Neural progenitor cell (in vitro differentiated cells): ENCODE measurements around the gene CPN1. TPM values are rescaled to one million over a fixed set of nuclear protein-coding genes. Genes with fewer than 3 reads are reported as not detected.
A peak's percentile ranks its signal among the peaks of the same experiment; 100 is the strongest.

Source experiments
- DNase-seq: peaks from one replicate; pipeline ENCODE4 v3.0.0-alpha.2; 2016; ENCODE audit warnings: low spot score
- H2AFZ ChIP-seq: fragments of 200-600 bp; sonication (generic); replicated peaks from 2 replicates; pipeline ENCODE4 v1.6.1; 2016; ENCODE audit warnings: antibody characterized with exemption
- H3F3A ChIP-seq: fragments of 200-600 bp; sonication (generic); 2 replicates; pipeline ENCODE4 v1.6.1; 2016; ENCODE audit warnings: antibody characterized with exemption, low read depth
- H3K27ac ChIP-seq: fragments of 200-600 bp; sonication (generic); 2 replicates; pipeline ENCODE4 v1.5.1; 2016; ENCODE audit warnings: mild to moderate bottlenecking
- H3K27me3 ChIP-seq: fragments of 200-600 bp; sonication (generic); 2 replicates; pipeline ENCODE4 v1.6.1; 2016; ENCODE audit warnings: mild to moderate bottlenecking, moderate library complexity
- H3K36me3 ChIP-seq: fragments of 200-600 bp; sonication (generic); 2 replicates; pipeline ENCODE4 v1.5.1; 2016
- H3K4me1 ChIP-seq: fragments of 200-600 bp; sonication (generic); 2 replicates; pipeline ENCODE4 v1.6.1; 2016; ENCODE audit warnings: mixed run types
- H3K4me2 ChIP-seq: fragments of 200-600 bp; sonication (generic); 2 replicates; pipeline ENCODE4 v1.6.1; 2016
- H3K4me3 ChIP-seq: fragments of 200-600 bp; sonication (generic); 2 replicates; pipeline ENCODE4 v1.5.1; 2016
- H3K79me2 ChIP-seq: fragments of 200-600 bp; sonication (generic); 2 replicates; pipeline ENCODE4 v1.6.1; 2016; ENCODE audit warnings: low read depth
- H3K9ac ChIP-seq: fragments of 200-600 bp; sonication (generic); 2 replicates; pipeline ENCODE4 v1.6.1; 2016
- H3K9me3 ChIP-seq: fragments of 200-600 bp; sonication (generic); 2 replicates; pipeline ENCODE4 v1.5.1; 2016; ENCODE audit warnings: low read depth
- H4K20me1 ChIP-seq: fragments of 200-600 bp; sonication (generic); 2 replicates; pipeline ENCODE4 v1.6.1; 2016; ENCODE audit warnings: low read depth
- H3K27ac Mint-ChIP-seq: 3 replicates; pipeline ENCODE4 v1.8.0; 2021; ENCODE audit warnings: mixed read lengths
- H3K27me3 Mint-ChIP-seq: 2 replicates; pipeline ENCODE4 v1.8.0; 2022; ENCODE audit warnings: low read depth, mild to moderate bottlenecking, inconsistent platforms, moderate library complexity, mixed read lengths; ENCODE audit not compliant: insufficient read depth
- H3K36me3 Mint-ChIP-seq: 3 replicates; pipeline ENCODE4 v1.8.0; 2021; ENCODE audit warnings: mixed read lengths
- H3K4me1 Mint-ChIP-seq: 3 replicates; pipeline ENCODE4 v1.8.0; 2021; ENCODE audit warnings: mixed read lengths
- H3K4me3 Mint-ChIP-seq: 3 replicates; pipeline ENCODE4 v1.8.0; 2021; ENCODE audit warnings: mild to moderate bottlenecking, moderate library complexity, mixed read lengths
- H3K9me3 Mint-ChIP-seq: 3 replicates; pipeline ENCODE4 v1.8.0; 2020; ENCODE audit warnings: mixed read lengths
- CTCF ChIP-seq: fragments of 200-600 bp; sonication (generic); IDR thresholded peaks from 2 replicates; pipeline ENCODE4 v1.5.1; 2017; ENCODE audit warnings: antibody characterized with exemption, mild to moderate bottlenecking
- EZH2 ChIP-seq: fragments of 200-600 bp; sonication (generic); IDR thresholded peaks from 2 replicates; pipeline ENCODE4 v1.6.1; 2017; ENCODE audit warnings: antibody characterized with exemption, mild to moderate bottlenecking, moderate library complexity
- EZH2phosphoT487 ChIP-seq: fragments of 200-600 bp; sonication (generic); IDR thresholded peaks from 2 replicates; pipeline ENCODE4 v1.6.1; 2017; ENCODE audit warnings: antibody characterized with exemption
- total RNA-seq: library from RNA; depleted of rRNA; stranded (reverse); fragments of >200 nt; gene quantifications from 2 replicates; pipeline ENCODE4 v1.2.3, GENCODE V29; 2015; ENCODE audit warnings: low replicate concordance

CPN1 gene
- total RNA-seq, 1 donor from 2014 or later, result not detected

GRCh38 chr10:100033766-100034418 lies 47.8 kb downstream of the CPN1 start:
- Histone ChIP-seq H3K36me3 (no peaks in the 10 kb centered on the region), H2AFZ (no peak overlapping the region), H3K4me2 (no peak overlapping the region), H4K20me1 (no peaks in the 10 kb centered on the region), H3K27me3 (no peaks in the 10 kb centered on the region), H3K27ac (no peak overlapping the region), H3K9me3 (no peaks in the 10 kb centered on the region), H3K9ac (no peak overlapping the region), H3K79me2 (no peaks in the 10 kb centered on the region), H3K4me3 (no peak overlapping the region), H3F3A (no peaks in the 10 kb centered on the region), H3K4me1 (no peaks in the 10 kb centered on the region)
- H3K4me3 Mint-ChIP-seq, result no peak overlapping the region
- peaks cover 4% of the 10 kb centered on the region for H3K4me1 Mint-ChIP-seq
- no peaks in the 10 kb centered on the region for H3K36me3 Mint-ChIP-seq
- DNase-seq, result no peak
- H3K9me3 Mint-ChIP-seq, result peaks cover 2% of the 10 kb centered on the region
- no peak overlapping the region for H3K27ac Mint-ChIP-seq
- H3K27me3 Mint-ChIP-seq, result peaks cover 8% of the 10 kb centered on the region
- TF ChIP-seq EZH2, result no peak
- no peak for TF ChIP-seq CTCF
- no peak for TF ChIP-seq EZH2phosphoT487

- TF ChIP-seq EZH2 (no peak), CTCF (no peak), EZH2phosphoT487 (no peak)
- Mint-ChIP-seq H3K9me3 (peaks cover 28% of the 10 kb centered on the region), H3K27me3 (peaks cover 13% of the 10 kb centered on the region), H3K36me3 (peaks cover 3% of the 10 kb centered on the region), H3K4me1 (peaks cover 25% of the 10 kb centered on the region), H3K4me3 (no peak overlapping the region), H3K27ac (no peak overlapping the region)
- Histone ChIP-seq H4K20me1 (no peaks in the 10 kb centered on the region), H3K9me3 (peaks cover 7% of the 10 kb centered on the region), H3K9ac (no peak overlapping the region), H3F3A (peaks cover 6% of the 10 kb centered on the region), H3K4me2 (no peak overlapping the region), H3K4me3 (no peak overlapping the region), H2AFZ (no peak overlapping the region), H3K36me3 (no peaks in the 10 kb centered on the region), H3K27ac (no peak overlapping the region), H3K79me2 (no peaks in the 10 kb centered on the region), H3K27me3 (no peaks in the 10 kb centered on the region), H3K4me1 (peaks cover 12% of the 10 kb centered on the region)
- DNase-seq, result no peak
Measured at GRCh38 chr10:100027416-100027815, 54.3 kb downstream of the CPN1 start.

GRCh38 chr10:100025576-100025975 lies 56.1 kb downstream of the CPN1 start:
- peak overlapping the region; percentile 74 for H3K4me3 Mint-ChIP-seq
- no peak overlapping the region for H3K9ac ChIP-seq
- no peaks in the 10 kb centered on the region for H4K20me1 ChIP-seq
- peaks cover 34% of the 10 kb centered on the region for H3K4me1 Mint-ChIP-seq
- H2AFZ ChIP-seq, result no peak overlapping the region
- peaks cover 6% of the 10 kb centered on the region for H3F3A ChIP-seq
- H3K27me3 Mint-ChIP-seq, result peaks cover 13% of the 10 kb centered on the region
- H3K27ac ChIP-seq, result peak overlapping the region; percentile 39
- no peak for TF ChIP-seq EZH2phosphoT487
- TF ChIP-seq EZH2, result no peak
- TF ChIP-seq CTCF, result no peak
- no peaks in the 10 kb centered on the region for H3K27me3 ChIP-seq
- no peaks in the 10 kb centered on the region for H3K36me3 ChIP-seq
- peaks cover 7% of the 10 kb centered on the region for H3K9me3 ChIP-seq
- DNase-seq, result peak; percentile 29
- H3K4me3 ChIP-seq, result no peak overlapping the region
- peaks cover 3% of the 10 kb centered on the region for H3K36me3 Mint-ChIP-seq
- H3K79me2 ChIP-seq, result no peaks in the 10 kb centered on the region
- peak overlapping the region; percentile 48 for H3K4me2 ChIP-seq
- H3K4me1 ChIP-seq, result peaks cover 12% of the 10 kb centered on the region
- peaks cover 28% of the 10 kb centered on the region for H3K9me3 Mint-ChIP-seq
- H3K27ac Mint-ChIP-seq, result peak overlapping the region; percentile 92
